Natural killer cell treated with Interleukin-12 subunit alpha and Interleukin-12 subunit beta and Interleukin-15 and Interleukin-18, amount 100 ng/mL, for 72 hours (primary cell): ENCODE data around the gene GABRA5. TPM values are rescaled to one million over a fixed set of nuclear protein-coding genes. Genes with fewer than 3 reads are reported as not detected.
"Not testable (repeated sequence)": the region's sequence is repeated elsewhere in the genome, so short reads cannot be mapped to it uniquely, and the experiment has no call there.

Source experiments
- ATAC-seq, 2 donors: fragments of 150-1000 bp; cut with Tn5 transposase in 1 of 2; sonication (Bioruptor Pico), chemical (Tn5 transposase) in 1 of 2; 2 replicates each; pipeline ENCODE4 v1.10.0; 2021
- DNase-seq: peaks from one replicate; pipeline ENCODE4 v3.0.0; 2022; ENCODE audit warnings: low spot score
- H3K27ac Mint-ChIP-seq, 2 donors: 1 replicate in 1 of 2; 2 replicates in 1 of 2; pipeline ENCODE4 v1.8.0; 2022; ENCODE audit warnings: mixed read lengths in 2 of 2, mild to moderate bottlenecking in 1 of 2, moderate library complexity in 1 of 2
- H3K27me3 Mint-ChIP-seq, 2 donors: 1 replicate in 1 of 2; 2 replicates in 1 of 2; pipeline ENCODE4 v1.8.0; 2022; ENCODE audit warnings: mixed read lengths in 2 of 2
- H3K36me3 Mint-ChIP-seq: one replicate; pipeline ENCODE4 v1.8.0; 2022; ENCODE audit warnings: mixed read lengths
- H3K4me1 Mint-ChIP-seq, 2 donors: 1 replicate in 1 of 2; 2 replicates in 1 of 2; pipeline ENCODE4 v1.8.0; 2022; ENCODE audit warnings: low read depth in 2 of 2, mixed read lengths in 2 of 2, mild to moderate bottlenecking in 1 of 2
- H3K4me3 Mint-ChIP-seq: one replicate; pipeline ENCODE4 v1.8.0; 2022; ENCODE audit warnings: mixed read lengths
- H3K9me3 Mint-ChIP-seq: 2 replicates; pipeline ENCODE4 v1.8.0; 2022; ENCODE audit warnings: mixed read lengths
- total RNA-seq, 2 donors: library from RNA; stranded (reverse); gene quantifications; one replicate each; pipeline ENCODE4 v1.2.3, GENCODE V29; 2022

The GABRA5 gene
- not detected for total RNA-seq

- Mint-ChIP-seq H3K36me3 (no peaks in the 10 kb centered on the region), H3K4me3 (no peak within 1 kb of the TSS), H3K4me1 (no peaks in the 10 kb centered on the region), H3K27ac (no peak within 1 kb of the TSS), H3K9me3 (no peaks in the 10 kb centered on the region), H3K27me3 (peaks cover 8 to 17% of the 10 kb centered on the region in 2 donors)
- ATAC-seq (peak; percentile 21 to 28), DNase-seq (no peak)
Observed at GRCh38 chr15:26866298-26867199, at the start of gene GABRA5. Gene GABRA5, plus strand, starts transcription at chr15:26867062. Its CDS starts 2,187 bp downstream, at chr15:26869249.

GRCh38 chr15:26831191-26831590 lies 35.7 kb upstream of the GABRA5 start:
- H3K4me3 Mint-ChIP-seq: not testable (repeated sequence)

GRCh38 chr15:26831951-26832350 lies 34.9 kb upstream of the GABRA5 start:
- DNase-seq (no peak), ATAC-seq (no peak)
- H3K36me3 Mint-ChIP-seq: no peaks in the 10 kb centered on the region
- no peak overlapping the region for H3K4me3 Mint-ChIP-seq
- no peaks in the 10 kb centered on the region for H3K27me3 Mint-ChIP-seq
- no peak overlapping the region for H3K27ac Mint-ChIP-seq
- H3K9me3 Mint-ChIP-seq: peaks cover 5% of the 10 kb centered on the region
- H3K4me1 Mint-ChIP-seq: no peaks in the 10 kb centered on the region

More at GRCh38 chr15:26831191-26831590, 35.7 kb upstream of the GABRA5 start:
- not testable (repeated sequence) for H3K9me3 Mint-ChIP-seq, H3K27ac Mint-ChIP-seq, DNase-seq, ATAC-seq, H3K36me3 Mint-ChIP-seq, H3K4me1 Mint-ChIP-seq, H3K27me3 Mint-ChIP-seq

- Mint-ChIP-seq H3K4me3 (no peak overlapping the region), H3K27ac (no peak overlapping the region), H3K27me3 (no peaks in the 10 kb centered on the region), H3K9me3 (peaks cover 10% of the 10 kb centered on the region), H3K36me3 (peaks cover 10% of the 10 kb centered on the region), H3K4me1 (no peaks in the 10 kb centered on the region)
- ATAC-seq: no peak
- DNase-seq: no peak
Observed at GRCh38 chr15:26838742-26839460, 28.0 kb upstream of the GABRA5 start.

- Mint-ChIP-seq H3K36me3 (peaks cover 10% of the 10 kb centered on the region), H3K9me3 (peaks cover 10% of the 10 kb centered on the region), H3K4me3 (no peak overlapping the region), H3K27me3 (no peaks in the 10 kb centered on the region), H3K27ac (no peak overlapping the region), H3K4me1 (no peaks in the 10 kb centered on the region)
- DNase-seq (no peak), ATAC-seq (no peak)
Observed at GRCh38 chr15:26841514-26841913, 25.3 kb upstream of the GABRA5 start.

- Mint-ChIP-seq H3K36me3 (peaks cover 10% of the 10 kb centered on the region), H3K27me3 (no peaks in the 10 kb centered on the region), H3K9me3 (peaks cover 10% of the 10 kb centered on the region), H3K4me1 (no peaks in the 10 kb centered on the region), H3K27ac (no peak overlapping the region), H3K4me3 (no peak overlapping the region)
- ATAC-seq (no peak), DNase-seq (no peak)
Observed at GRCh38 chr15:26841941-26842340, 24.9 kb upstream of the GABRA5 start.

GRCh38 chr15:26842391-26842790 lies 24.5 kb upstream of the GABRA5 start:
- H3K36me3 Mint-ChIP-seq: peaks cover 10% of the 10 kb centered on the region
- no peak overlapping the region for H3K27ac Mint-ChIP-seq
- H3K4me3 Mint-ChIP-seq: no peak overlapping the region
- no peaks in the 10 kb centered on the region for H3K27me3 Mint-ChIP-seq
- ATAC-seq (no peak), DNase-seq (no peak)
- peaks cover 10% of the 10 kb centered on the region for H3K9me3 Mint-ChIP-seq
- H3K4me1 Mint-ChIP-seq: no peaks in the 10 kb centered on the region

- DNase-seq (no peak), ATAC-seq (no peak)
- Mint-ChIP-seq H3K27ac (no peak overlapping the region), H3K36me3 (peaks cover 4% of the 10 kb centered on the region), H3K4me3 (no peak overlapping the region), H3K27me3 (no peaks in the 10 kb centered on the region), H3K4me1 (no peaks in the 10 kb centered on the region), H3K9me3 (peaks cover 12% of the 10 kb centered on the region)
Observed at GRCh38 chr15:26844901-26845300, 22.0 kb upstream of the GABRA5 start.

GRCh38 chr15:26848498-26848897 lies 18.4 kb upstream of the GABRA5 start:
- ATAC-seq (no peak), DNase-seq (no peak)
- Mint-ChIP-seq H3K4me3 (no peak overlapping the region), H3K4me1 (no peaks in the 10 kb centered on the region), H3K9me3 (peaks cover 7% of the 10 kb centered on the region), H3K27ac (no peak overlapping the region), H3K27me3 (no peaks in the 10 kb centered on the region), H3K36me3 (no peaks in the 10 kb centered on the region)

GRCh38 chr15:26850161-26850560 lies 16.7 kb upstream of the GABRA5 start:
- H3K9me3 Mint-ChIP-seq: peaks cover 7% of the 10 kb centered on the region
- H3K4me3 Mint-ChIP-seq: no peak overlapping the region
- no peak overlapping the region for H3K27ac Mint-ChIP-seq
- DNase-seq (no peak), ATAC-seq (no peak)
- H3K36me3 Mint-ChIP-seq: no peaks in the 10 kb centered on the region
- no peaks in the 10 kb centered on the region for H3K27me3 Mint-ChIP-seq
- no peaks in the 10 kb centered on the region for H3K4me1 Mint-ChIP-seq

- ATAC-seq (no peak), DNase-seq (no peak)
- Mint-ChIP-seq H3K36me3 (peaks cover 3% of the 10 kb centered on the region), H3K4me1 (no peaks in the 10 kb centered on the region), H3K4me3 (no peak overlapping the region), H3K27me3 (no peaks in the 10 kb centered on the region), H3K9me3 (peaks cover 10% of the 10 kb centered on the region), H3K27ac (no peak overlapping the region)
Observed at GRCh38 chr15:26852980-26853379, 13.9 kb upstream of the GABRA5 start.

- DNase-seq: no peak
- no peak for ATAC-seq
- H3K4me3 Mint-ChIP-seq: no peak overlapping the region
- H3K4me1 Mint-ChIP-seq: no peaks in the 10 kb centered on the region
- H3K36me3 Mint-ChIP-seq: peaks cover 5% of the 10 kb centered on the region
- no peak overlapping the region for H3K27ac Mint-ChIP-seq
- peaks cover 7% of the 10 kb centered on the region for H3K9me3 Mint-ChIP-seq
- no peaks in the 10 kb centered on the region for H3K27me3 Mint-ChIP-seq
Observed at GRCh38 chr15:26854435-26854834, 12.4 kb upstream of the GABRA5 start.

- Mint-ChIP-seq H3K36me3 (no peaks in the 10 kb centered on the region), H3K27me3 (peaks cover 8 to 17% of the 10 kb centered on the region in 2 donors), H3K4me3 (no peak overlapping the region), H3K4me1 (no peaks in the 10 kb centered on the region), H3K9me3 (no peaks in the 10 kb centered on the region), H3K27ac (no peak overlapping the region)
- no peak for ATAC-seq
- DNase-seq: no peak
Observed at GRCh38 chr15:26864664-26865191, 2.1 kb upstream of the GABRA5 start.
